ENCODE results near the gene TSPY4.
"Not testable (repeated sequence)": the region's sequence is repeated elsewhere in the genome, so short reads cannot be mapped to it uniquely, and the experiment has no call there.

TSPY4 gene, protein sequence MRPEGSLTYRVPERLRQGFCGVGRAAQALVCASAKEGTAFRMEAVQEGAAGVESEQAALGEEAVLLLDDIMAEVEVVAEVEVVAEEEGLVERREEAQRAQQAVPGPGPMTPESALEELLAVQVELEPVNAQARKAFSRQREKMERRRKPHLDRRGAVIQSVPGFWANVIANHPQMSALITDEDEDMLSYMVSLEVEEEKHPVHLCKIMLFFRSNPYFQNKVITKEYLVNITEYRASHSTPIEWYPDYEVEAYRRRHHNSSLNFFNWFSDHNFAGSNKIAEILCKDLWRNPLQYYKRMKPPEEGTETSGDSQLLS

DNA sequence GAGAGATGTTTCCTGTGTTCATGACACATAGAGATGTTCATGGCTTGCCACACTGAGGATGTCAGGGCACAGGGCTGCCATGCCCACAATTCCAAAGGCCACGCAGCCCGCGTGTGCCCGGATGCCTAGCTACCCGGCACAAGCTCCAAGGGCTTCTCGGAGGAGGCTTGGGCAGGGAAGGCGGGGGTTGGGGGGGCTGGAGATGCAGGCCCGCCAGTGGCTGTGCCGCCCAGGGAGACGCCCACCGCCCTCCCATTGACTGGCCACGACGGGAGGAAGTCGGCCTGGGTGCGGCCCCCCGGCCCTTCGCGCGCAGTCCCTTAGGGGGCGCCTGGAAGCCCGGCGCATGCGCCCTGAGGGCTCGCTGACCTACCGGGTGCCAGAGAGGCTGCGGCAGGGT is at the start of gene TSPY4:
Gene TSPY4 (plus strand): TSS at position 301 of the 400 bp plus-strand sequence. CDS start 46 bp downstream, at position 347.
- not testable (repeated sequence) for H3K4me3 ChIP-seq (ENCODE audit: low read depth, low read length)

DNA sequence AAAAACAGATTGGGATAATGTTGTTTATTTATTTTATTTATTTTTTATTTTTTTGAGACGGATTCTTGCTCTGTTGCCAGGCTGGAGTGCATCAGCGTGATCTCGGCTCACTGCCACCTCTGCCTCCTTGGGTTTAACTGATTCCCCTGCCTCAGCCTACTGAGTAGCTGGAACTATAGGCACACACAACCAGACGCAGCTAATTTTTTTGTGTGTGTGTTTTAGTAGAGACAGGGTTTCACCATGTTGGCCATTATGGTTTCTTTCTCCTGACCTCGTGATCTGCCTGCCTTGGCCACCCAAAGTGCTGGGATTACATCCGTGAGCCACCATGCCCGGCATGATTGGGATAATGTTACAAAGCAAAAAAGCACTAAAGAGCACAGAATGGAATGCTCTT is 16.3 kb upstream of the TSPY4 start:
- no peak for DNase-seq (ENCODE audit: low read depth)
- H3K4me3 ChIP-seq (ENCODE audit: low read depth, low read length): no peak overlapping the region

More for the DNA sequence above, at the start of gene TSPY4:
- not testable (repeated sequence) for DNase-seq (ENCODE audit: low read depth)

DNA sequence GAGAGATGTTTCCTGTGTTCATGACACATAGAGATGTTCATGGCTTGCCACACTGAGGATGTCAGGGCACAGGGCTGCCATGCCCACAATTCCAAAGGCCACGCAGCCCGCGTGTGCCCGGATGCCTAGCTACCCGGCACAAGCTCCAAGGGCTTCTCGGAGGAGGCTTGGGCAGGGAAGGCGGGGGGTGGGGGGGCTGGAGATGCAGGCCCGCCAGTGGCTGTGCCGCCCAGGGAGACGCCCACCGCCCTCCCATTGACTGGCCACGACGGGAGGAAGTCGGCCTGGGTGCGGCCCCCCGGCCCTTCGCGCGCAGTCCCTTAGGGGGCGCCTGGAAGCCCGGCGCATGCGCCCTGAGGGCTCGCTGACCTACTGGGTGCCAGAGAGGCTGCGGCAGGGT is 20.2 kb downstream of the TSPY4 start, which contains the start of gene TSPY8:
Gene TSPY8 (plus strand): TSS at position 301 of the 400 bp plus-strand sequence. CDS start 46 bp downstream, at position 347.
- H3K4me3 ChIP-seq (ENCODE audit: low read depth, low read length); DNase-seq (ENCODE audit: low read depth): not testable (repeated sequence)
